ENCODE results near the gene MS4A4E.

- TF ChIP-seq YY1 (IDR thresholded peaks at IDR 0.05; ENCODE audit: insufficient read depth, insufficient read length): no peak
- no peak for TF ChIP-seq ZNF274 (IDR thresholded peaks at IDR 0.05; ENCODE audit: low read depth, low read length)
- no peak for TF ChIP-seq SUZ12 (IDR thresholded peaks at IDR 0.05; ENCODE audit: extremely low read depth, insufficient read depth, insufficient read length)
These were observed 1.2 kb downstream of the MS4A4E start for GRCh38 chr11:60241786-60242185.
